GM18858 (cell line): ENCODE results near the gene HMGXB4.
"Not testable (repeated sequence)": the region's sequence is repeated elsewhere in the genome, so short reads cannot be mapped to it uniquely, and the experiment has no call there.

ENCODE experiments used
- ATAC-seq: cut with Tn5 transposase; IDR thresholded peaks from one replicate; pipeline ENCODE4 v1.9.1; 2021; ENCODE audit not compliant: unreplicated experiment

Gene HMGXB4

GRCh38 chr22:35257321-35258190 lies at the start of gene HMGXB4:
HMGXB4 (plus strand) TSS chr22:35257493; CDS start chr22:35262391, 4,898 bp downstream.
- peak; percentile 72 for ATAC-seq

- no peak for ATAC-seq
Observed at GRCh38 chr22:35208003-35208402, 49.3 kb upstream of the HMGXB4 start.

GRCh38 chr22:35209203-35209602 lies 48.1 kb upstream of the HMGXB4 start:
- no peak for ATAC-seq

- no peak for ATAC-seq
Observed at GRCh38 chr22:35212009-35212408, 45.3 kb upstream of the HMGXB4 start.

- ATAC-seq = no peak
Observed at GRCh38 chr22:35212996-35213395, 44.3 kb upstream of the HMGXB4 start.

- no peak for ATAC-seq
Observed at GRCh38 chr22:35214968-35215367, 42.3 kb upstream of the HMGXB4 start.

GRCh38 chr22:35215993-35216392 lies 41.3 kb upstream of the HMGXB4 start:
- ATAC-seq = no peak

- ATAC-seq = no peak
Observed at GRCh38 chr22:35217527-35217926, 39.8 kb upstream of the HMGXB4 start.

- no peak for ATAC-seq
Observed at GRCh38 chr22:35218079-35218478, 39.2 kb upstream of the HMGXB4 start.

- ATAC-seq = no peak
Observed at GRCh38 chr22:35219012-35219411, 38.3 kb upstream of the HMGXB4 start.

- ATAC-seq = no peak
Observed at GRCh38 chr22:35220221-35220620, 37.1 kb upstream of the HMGXB4 start.

- no peak for ATAC-seq
Observed at GRCh38 chr22:35225010-35225409, 32.3 kb upstream of the HMGXB4 start.

- no peak for ATAC-seq
Observed at GRCh38 chr22:35226958-35227647, 30.2 kb upstream of the HMGXB4 start.

- no peak for ATAC-seq
Observed at GRCh38 chr22:35229865-35230264, 27.4 kb upstream of the HMGXB4 start.

- ATAC-seq = no peak
Observed at GRCh38 chr22:35230417-35230816, 26.9 kb upstream of the HMGXB4 start.

- ATAC-seq = no peak
Observed at GRCh38 chr22:35230839-35231584, 26.3 kb upstream of the HMGXB4 start.

- ATAC-seq = no peak
Observed at GRCh38 chr22:35231585-35232084, 25.7 kb upstream of the HMGXB4 start.

GRCh38 chr22:35238749-35239148 lies 18.5 kb upstream of the HMGXB4 start:
- ATAC-seq = not testable (repeated sequence)

- ATAC-seq = not testable (repeated sequence)
Observed at GRCh38 chr22:35244507-35244906, 12.8 kb upstream of the HMGXB4 start.

GRCh38 chr22:35250156-35250555 lies 7.1 kb upstream of the HMGXB4 start:
- no peak for ATAC-seq

GRCh38 chr22:35253946-35254345 lies 3.3 kb upstream of the HMGXB4 start:
- no peak for ATAC-seq
